GM21619 (cell line): ENCODE data around the gene FOXK2.

Experiments
- ATAC-seq: cut with Tn5 transposase; IDR thresholded peaks from one replicate; pipeline ENCODE4 v1.9.1; 2021; ENCODE audit not compliant: unreplicated experiment

The FOXK2 gene

GRCh38 chr17:82586576-82587233 lies 67.2 kb downstream of the FOXK2 start:
- ATAC-seq = no peak

DNA sequence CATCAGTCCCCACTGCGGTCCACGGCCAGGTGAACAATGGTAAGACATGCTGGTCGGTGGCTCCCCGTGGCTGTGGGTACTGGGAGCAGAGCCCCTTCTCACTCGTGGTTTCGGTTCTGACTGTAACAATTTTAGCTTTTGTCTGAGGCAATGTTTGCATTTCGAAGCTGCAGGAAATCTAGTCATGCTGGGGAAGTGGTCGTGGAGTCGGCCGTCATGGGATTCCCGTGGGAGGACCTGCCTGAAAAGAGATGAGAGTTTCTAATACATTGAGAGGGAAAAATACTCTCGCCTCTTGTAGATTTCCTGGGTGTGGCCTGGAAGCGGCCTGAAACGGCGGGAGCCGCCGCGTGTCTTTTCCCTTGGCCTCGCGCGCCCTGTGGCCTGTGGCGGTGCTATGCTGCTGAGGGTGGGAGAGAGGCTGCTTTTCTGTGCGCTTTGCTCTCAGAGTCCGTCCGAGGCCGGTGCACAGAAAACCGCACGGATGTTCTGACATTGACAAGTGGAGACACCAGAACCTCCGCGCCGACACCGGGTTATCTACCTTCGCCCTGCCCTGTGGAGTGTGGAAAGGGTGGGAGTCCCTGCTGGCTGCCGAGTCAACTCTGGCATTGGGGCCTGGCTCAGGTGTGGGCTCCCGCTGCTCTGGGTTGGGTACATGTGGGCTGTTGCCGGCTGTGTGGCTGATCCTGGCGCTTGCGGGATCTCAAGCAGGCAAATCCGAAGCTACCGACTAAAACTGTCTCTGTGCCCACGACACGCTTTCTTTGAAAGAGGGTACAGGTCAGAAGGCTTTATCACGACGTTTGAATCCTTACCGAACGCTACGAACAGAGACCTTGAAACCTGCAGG lies 67.9 kb downstream of the FOXK2 start:
- no peak for ATAC-seq

- no peak for ATAC-seq
Measured at GRCh38 chr17:82588266-82589175, 69.0 kb downstream of the FOXK2 start.

DNA sequence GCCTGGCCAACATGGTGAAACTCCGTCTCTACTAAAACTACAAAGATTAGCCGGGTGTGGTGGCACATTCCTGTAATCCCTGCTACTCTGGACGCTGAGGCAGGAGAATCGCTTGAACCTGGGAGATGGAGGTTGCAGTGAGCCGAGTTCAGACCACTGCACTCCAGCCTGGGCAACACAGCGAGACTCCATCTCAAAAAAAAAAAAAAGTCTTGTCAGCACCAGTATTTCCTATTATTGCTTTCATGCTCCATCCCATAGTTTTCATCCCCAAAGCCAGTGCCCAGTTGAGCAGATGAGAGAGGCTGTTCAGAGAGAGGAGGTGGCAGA lies 70.3 kb downstream of the FOXK2 start:
- no peak for ATAC-seq

DNA sequence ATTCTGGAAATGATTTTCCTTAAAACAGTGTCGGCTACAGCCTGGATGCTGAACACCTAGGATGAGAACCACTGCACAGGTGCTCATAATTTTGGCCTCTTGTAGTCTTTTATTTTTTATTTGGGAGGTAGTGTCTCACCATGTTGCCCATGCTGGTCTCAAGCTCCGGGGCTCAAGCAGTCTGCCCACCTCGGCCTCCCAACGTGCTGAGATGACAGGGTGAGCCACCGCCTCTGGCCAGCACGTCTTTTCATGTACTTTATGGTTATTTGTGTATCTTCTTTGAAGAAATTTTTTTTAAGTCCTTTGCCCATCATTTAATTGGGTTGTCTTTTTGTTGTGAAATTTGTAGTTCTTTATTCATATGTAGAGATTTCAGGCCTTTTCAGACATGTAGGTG lies 70.7 kb downstream of the FOXK2 start:
- ATAC-seq = no peak

- no peak for ATAC-seq
Measured at GRCh38 chr17:82590881-82591539, 71.5 kb downstream of the FOXK2 start.

DNA sequence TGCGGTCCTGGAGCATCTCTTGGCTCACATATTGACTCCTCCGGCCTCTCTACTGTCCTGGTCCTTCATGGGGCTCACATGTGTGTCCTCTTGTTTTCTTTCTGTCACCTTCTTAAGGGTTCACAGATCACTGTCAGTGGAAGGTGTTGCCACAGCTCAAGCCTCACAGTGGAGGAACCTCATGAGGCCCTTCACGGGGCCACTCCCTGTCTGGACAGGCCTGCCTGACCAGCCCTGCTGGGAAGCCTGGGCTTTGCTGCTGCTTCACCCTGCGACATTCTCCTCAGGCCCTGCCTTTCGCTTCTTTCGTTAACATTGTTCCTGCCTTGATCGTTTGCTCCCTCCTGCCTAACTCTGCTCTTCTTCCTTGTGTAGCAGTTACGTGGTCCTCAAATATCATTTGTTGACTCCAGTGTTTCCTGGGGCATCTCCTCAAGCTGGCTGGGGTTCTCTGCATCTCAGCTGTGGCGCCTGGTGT lies 72.8 kb downstream of the FOXK2 start:
- ATAC-seq = no peak

DNA sequence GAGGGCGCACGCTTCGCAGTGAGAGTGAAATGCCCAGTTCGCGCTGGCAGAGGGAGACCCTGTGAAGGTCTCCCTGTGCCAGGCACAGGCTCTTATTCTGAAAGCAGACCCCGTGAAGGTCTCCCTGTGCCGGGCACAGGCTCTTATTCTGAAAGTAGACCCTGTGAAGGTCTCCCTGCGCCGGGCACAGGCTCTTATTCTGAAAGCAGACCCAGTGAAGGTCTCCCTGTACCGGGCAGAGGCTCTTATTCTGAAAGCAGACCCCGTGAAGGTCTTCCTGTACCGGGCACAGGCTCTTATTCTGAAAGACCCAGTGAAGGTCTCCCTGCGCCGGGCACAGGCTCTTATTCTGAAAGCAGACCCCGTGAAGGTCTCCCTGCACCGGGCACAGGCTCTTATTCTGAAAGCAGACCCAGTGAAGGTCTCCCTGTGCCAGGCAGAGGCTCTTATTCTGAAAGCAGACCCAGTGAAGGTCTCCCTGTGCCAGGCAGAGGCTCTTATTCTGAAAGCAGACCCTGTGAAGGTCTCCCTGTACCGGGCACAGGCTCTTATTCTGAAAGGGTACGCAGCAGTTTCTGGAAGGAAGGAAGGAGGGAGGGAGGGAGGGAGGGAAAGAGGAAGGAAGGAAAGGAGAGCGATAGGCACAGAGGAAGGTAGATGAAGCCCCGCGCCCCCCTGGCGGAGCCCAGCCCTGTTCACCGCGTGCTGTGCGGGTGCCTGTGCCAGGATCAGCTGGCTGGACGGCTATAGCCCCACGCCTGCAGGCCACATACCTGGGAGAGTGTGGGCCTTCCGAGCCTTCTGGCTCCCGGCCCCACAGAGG lies 73.4 kb downstream of the FOXK2 start:
- ATAC-seq = no peak

DNA sequence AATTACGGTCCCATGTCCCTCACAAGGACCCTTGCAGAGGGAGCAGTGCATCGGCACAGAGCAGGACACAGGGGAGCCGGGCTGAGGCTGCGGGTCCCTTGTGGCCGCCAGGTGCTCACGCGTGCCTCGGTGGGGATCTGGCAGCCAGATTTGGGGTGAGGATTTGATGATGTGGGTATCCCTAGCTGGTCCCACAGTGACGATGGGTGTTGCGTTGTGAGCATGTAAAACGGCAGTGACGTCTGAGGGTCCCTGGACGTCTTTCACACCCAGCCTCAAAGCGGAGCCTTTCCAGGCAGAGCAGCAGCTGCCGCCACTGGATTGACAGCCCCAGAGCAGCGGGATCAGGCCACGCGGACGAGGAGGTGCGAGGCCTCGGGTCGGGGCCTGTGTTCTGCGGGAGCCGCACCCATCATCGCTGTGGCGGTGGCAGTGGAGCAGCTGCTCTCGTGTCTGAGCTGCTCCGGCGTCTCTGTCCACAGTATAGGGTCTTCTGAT lies 74.1 kb downstream of the FOXK2 start:
- ATAC-seq = no peak

- ATAC-seq = no peak
Measured at GRCh38 chr17:82594571-82594970, 75.0 kb downstream of the FOXK2 start.

DNA sequence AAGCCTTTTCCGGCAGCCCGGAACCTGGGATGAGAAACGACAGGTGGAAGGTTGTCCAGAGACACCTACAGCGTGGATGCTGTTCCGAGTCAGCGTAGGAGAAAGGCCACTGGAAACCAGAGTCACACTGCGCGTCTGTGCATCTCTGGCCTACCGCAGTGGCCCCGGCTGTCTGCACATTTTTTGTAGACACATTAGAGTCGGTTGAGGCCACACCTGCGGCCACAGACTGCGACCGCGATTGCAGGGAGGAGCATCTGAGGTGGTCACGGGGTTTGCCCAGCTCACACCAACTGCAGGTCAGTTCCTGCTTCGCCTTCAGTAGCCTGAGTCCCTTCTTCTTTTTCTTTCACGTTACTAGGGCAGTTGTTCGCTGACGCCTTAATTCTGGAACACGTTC lies 76.4 kb downstream of the FOXK2 start:
- no peak for ATAC-seq

DNA sequence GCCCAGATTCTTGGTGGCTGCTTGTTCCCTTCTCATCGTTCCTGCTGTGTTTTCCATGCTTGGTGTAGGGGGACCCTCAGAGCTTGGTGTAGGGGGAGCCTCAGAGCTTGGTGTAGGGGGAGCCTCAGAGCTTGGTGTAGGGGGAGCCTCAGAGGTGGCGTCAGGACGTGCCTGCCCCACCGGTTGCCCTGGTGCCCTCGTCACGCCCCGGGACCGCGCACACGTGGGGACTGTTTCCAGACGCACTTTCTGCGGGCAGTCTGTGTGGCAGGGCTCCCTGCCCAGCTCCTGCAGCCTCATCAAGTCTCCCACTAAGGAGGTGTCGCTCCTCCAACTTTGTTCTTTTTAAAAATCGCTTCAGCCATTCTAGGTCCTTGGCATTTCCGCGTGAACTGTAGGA lies 76.8 kb downstream of the FOXK2 start:
- no peak for ATAC-seq

DNA sequence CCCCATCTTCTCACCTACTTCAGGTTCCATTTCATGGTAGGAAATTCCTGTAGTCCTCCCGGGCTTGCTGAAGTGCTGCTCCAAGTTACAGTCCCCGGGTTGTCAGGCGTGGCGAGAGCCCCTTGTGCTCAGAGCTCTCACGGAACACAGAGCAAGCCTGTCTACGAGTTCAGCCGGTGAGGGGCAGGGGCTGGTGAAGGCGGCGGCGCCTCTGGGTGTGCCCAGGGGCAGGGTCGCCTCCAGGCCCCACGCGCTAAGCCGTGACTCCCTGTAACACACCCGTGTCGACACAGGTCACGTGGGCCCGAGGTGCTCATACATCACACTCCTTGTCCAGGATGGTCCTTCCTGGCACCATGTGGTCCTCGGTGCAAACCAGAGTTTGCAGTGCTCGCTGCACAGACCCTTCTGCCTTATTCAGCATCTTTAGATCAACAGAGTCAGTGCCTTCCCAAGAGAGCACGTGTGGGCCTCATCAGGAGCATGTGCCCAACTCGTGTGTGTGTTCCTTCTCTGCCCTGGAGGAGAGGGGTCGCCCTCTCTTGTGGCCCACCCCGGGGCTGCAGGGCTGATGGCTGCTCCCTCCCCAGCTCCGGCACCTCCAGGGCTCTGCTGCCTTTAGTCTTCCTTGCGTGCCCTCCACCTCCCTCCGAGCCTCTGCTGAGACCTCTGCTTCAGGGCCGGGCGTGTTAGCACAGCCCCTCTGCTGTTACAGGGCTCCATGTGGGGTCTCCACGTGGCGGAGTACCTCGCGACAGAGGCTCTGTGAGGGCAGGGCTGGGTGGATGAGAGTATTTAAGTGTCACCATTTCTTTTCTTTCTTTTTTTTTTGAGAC lies 77.5 kb downstream of the FOXK2 start:
- no peak for ATAC-seq

DNA sequence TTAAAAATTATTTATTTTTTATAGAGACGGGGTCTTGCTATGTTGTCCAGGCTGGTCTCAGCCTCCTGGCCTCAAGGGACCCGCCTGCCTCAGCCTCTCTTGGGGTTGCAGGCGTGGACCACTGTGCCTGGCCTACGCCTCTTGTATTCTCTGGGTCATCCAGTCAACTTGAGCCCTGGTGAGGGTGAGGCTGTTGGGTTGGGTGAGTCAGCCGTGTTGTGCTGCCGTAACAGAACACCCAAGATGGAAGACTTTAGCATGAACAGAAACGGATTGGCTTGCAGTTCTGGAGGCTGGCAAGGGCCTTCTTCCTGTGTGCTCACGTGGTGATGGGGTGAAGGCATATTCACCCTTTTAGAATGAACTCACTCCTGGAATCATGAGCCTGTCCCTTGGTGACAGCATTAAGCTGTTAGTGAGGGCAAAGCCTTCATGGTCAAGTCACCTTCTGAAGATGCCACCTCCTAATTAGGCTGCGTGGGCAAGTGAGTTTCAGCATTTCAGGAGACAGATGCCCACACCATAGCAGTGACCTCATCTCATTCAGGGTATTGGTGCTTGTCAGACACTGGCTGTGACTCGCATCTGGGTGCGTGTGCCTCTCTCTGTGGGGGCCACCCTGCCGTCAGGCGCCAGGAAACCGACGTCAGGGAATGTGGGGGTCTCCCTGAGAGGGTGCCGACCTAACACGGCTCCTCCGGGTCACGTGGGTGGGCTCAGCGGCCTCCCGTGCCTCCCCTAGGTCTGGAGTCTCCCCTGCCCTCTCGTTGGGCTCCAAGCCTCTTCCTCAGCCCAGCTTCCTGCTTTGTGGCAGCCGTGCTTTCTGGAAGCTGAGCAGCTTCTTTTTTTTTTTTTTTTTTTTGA lies 79.0 kb downstream of the FOXK2 start:
- no peak for ATAC-seq

GRCh38 chr17:82599674-82600661 lies 80.4 kb downstream of the FOXK2 start:
- no peak for ATAC-seq

DNA sequence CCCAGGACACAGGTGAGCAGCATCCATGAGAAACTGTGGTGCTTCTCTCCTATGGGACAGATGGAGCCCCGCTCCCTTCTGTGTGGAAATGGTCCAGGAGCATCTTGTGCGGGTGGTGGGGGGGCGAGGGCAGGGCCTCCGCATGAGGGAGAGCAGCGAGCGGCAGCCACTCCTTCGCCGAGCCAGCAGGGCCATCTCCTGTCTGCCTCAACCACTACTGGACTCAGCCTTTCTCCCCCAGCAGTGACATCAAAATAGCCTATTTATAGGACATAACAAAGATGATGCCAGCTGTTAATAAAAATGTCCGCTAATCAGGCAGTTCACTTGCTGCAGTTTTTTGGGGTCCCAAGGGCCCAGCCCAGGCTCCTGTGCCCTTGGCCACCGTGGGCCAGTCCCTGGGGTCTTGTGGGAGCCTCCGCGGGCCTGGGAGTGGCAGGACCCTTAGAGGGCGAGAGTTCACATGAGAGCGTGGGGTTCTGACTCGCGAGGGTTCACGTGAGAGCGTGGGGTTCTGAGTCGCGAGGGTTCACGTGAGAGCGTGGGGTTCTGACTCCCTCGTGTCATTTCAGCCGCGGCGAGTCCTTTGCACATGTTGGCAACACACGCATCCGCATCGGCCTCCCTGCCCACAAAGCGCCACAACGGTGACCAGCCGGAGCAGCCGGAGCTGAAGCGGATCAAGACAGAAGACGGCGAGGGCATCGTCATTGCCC lies 81.4 kb downstream of the FOXK2 start:
- ATAC-seq = no peak
